ENCODE data around the gene AP2A2. TPM values are rescaled to one million over a fixed set of nuclear protein-coding genes. Genes with fewer than 3 reads are reported as not detected.

AP2A2 gene
- total RNA-seq, 4 donors from 2014 or later, result 49.5 to 82.6 (median 72.2) TPM

DNA sequence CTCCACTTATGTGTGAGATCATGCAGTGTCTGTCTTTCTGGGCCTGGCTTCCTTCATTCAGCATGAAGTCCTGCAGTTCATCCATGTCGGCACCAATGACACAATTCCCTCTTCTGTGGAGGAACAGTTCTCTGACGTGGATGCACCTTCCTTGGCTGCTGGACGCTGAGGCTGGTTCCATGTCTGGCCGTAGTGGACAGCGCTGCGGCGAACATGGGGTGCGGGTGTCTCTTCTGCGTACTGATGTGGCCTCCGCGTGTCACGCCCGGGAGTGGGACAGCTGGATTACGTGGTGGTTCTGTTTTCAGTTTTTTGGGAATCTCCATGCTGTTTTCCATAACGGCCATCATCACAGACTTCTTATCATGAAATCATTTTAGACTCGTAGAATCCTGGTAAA, 132.1 kb downstream of the AP2A2 start:
- TF ChIP-seq EP300 (IDR thresholded peaks at IDR 0.05) (no peak), POLR2AphosphoS5 (IDR thresholded peaks at IDR 0.05) (no peak), POLR2A (IDR thresholded peaks at IDR 0.05; ENCODE audit: low read depth) (no peak)
- TF ChIP-seq, protein P1, sequence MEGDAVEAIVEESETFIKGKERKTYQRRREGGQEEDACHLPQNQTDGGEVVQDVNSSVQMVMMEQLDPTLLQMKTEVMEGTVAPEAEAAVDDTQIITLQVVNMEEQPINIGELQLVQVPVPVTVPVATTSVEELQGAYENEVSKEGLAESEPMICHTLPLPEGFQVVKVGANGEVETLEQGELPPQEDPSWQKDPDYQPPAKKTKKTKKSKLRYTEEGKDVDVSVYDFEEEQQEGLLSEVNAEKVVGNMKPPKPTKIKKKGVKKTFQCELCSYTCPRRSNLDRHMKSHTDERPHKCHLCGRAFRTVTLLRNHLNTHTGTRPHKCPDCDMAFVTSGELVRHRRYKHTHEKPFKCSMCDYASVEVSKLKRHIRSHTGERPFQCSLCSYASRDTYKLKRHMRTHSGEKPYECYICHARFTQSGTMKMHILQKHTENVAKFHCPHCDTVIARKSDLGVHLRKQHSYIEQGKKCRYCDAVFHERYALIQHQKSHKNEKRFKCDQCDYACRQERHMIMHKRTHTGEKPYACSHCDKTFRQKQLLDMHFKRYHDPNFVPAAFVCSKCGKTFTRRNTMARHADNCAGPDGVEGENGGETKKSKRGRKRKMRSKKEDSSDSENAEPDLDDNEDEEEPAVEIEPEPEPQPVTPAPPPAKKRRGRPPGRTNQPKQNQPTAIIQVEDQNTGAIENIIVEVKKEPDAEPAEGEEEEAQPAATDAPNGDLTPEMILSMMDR (IDR thresholded peaks at IDR 0.05), result no peak
- DNase-seq (ENCODE audit: extremely low spot score), result no peak
- no peaks in the 10 kb centered on the region for H3K4me1 ChIP-seq
- WGBS, result 92% methylated on average over 16 of the region's 16 CpGs
- H3K4me3 ChIP-seq, result no peak overlapping the region
- intact Hi-C loops (cut with DNase I), result no loop called here
- H3K9me3 ChIP-seq, result peaks cover 0 to 9% (median 6%) of the 10 kb centered on the region in 4 donors
- peaks cover 0 to 60% (median 6%) of the 10 kb centered on the region in 4 donors for H3K27me3 ChIP-seq
- H3K36me3 ChIP-seq, result no peaks in the 10 kb centered on the region
- H3K27ac ChIP-seq (replicated peaks in 1 of 4), result no peak overlapping the region

DNA sequence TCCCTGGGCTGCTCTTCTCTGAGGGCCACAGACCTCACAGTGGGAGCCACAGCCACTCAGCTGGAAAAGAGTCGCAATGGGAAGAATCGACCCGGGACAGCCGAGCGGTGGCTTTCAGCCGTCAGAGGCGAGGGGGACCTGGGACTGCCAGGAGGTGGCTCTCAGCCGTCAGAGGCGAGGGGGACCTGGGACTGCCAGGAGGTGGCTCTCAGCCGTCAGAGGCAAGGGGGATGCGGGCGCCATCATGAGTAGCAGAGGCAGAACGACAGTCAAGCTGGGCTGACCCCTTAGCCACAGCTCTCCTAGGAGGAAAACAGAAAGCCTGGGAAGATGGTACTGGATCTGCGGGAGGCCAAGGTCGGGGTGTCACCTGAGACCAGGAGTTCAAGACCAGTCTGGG, 134.1 kb downstream of the AP2A2 start:
- no peak overlapping the region for H3K27ac ChIP-seq (replicated peaks in 1 of 4)

DNA sequence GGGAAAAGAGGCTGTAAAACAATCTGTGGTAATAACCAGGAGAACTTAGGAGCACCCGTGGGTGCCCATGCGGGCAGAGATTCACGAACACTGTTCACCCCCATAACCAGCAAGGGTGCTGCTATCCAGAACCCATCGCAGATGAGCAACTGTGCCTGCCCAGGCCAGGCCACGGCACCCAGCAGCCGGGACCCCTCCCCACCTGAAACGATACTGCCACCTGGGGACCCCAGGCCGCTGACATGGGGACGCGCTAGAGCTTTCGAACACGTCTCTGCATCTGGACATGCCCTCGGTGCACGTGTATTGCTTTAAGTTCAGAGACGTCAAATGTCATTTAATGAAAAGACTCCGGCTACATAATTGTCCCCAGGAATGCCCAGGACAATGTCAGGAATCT, 134.7 kb downstream of the AP2A2 start:
- TF ChIP-seq EP300 (IDR thresholded peaks at IDR 0.05) (no peak), POLR2A (IDR thresholded peaks at IDR 0.05; ENCODE audit: low read depth) (no peak), POLR2AphosphoS5 (IDR thresholded peaks at IDR 0.05) (no peak)
- TF ChIP-seq, protein P1 (IDR thresholded peaks at IDR 0.05), result no peak
- 94% methylated on average over 8 of the region's 16 CpGs for WGBS
- intact Hi-C loops (cut with DNase I), result no loop called here
- Histone ChIP-seq H3K27me3 (peaks cover 0 to 46% (median 0%) of the 10 kb centered on the region in 4 donors), H3K36me3 (no peaks in the 10 kb centered on the region), H3K4me3 (no peak overlapping the region), H3K9me3 (peaks cover 0 to 11% (median 6%) of the 10 kb centered on the region in 4 donors), H3K27ac (replicated peaks in 1 of 4) (no peak overlapping the region), H3K4me1 (no peaks in the 10 kb centered on the region)
- no peak for DNase-seq (ENCODE audit: extremely low spot score)

More for the DNA sequence above, 134.1 kb downstream of the AP2A2 start:
- H3K4me3 ChIP-seq, result no peak overlapping the region
- no peaks in the 10 kb centered on the region for H3K4me1 ChIP-seq
- no peaks in the 10 kb centered on the region for H3K36me3 ChIP-seq
- peaks cover 0 to 11% (median 6%) of the 10 kb centered on the region in 4 donors for H3K9me3 ChIP-seq
- WGBS, result 100% methylated on average over 1 of the region's 15 CpGs
- peaks cover 0 to 46% (median 2%) of the 10 kb centered on the region in 4 donors for H3K27me3 ChIP-seq
- intact Hi-C loops (cut with DNase I), result no loop called here
- no peak for DNase-seq (ENCODE audit: extremely low spot score)
- TF ChIP-seq POLR2AphosphoS5 (IDR thresholded peaks at IDR 0.05), result no peak
- no peak for TF ChIP-seq EP300 (IDR thresholded peaks at IDR 0.05)
- TF ChIP-seq POLR2A (IDR thresholded peaks at IDR 0.05; ENCODE audit: low read depth), result no peak
- TF ChIP-seq, protein P1 (IDR thresholded peaks at IDR 0.05), result no peak

DNA sequence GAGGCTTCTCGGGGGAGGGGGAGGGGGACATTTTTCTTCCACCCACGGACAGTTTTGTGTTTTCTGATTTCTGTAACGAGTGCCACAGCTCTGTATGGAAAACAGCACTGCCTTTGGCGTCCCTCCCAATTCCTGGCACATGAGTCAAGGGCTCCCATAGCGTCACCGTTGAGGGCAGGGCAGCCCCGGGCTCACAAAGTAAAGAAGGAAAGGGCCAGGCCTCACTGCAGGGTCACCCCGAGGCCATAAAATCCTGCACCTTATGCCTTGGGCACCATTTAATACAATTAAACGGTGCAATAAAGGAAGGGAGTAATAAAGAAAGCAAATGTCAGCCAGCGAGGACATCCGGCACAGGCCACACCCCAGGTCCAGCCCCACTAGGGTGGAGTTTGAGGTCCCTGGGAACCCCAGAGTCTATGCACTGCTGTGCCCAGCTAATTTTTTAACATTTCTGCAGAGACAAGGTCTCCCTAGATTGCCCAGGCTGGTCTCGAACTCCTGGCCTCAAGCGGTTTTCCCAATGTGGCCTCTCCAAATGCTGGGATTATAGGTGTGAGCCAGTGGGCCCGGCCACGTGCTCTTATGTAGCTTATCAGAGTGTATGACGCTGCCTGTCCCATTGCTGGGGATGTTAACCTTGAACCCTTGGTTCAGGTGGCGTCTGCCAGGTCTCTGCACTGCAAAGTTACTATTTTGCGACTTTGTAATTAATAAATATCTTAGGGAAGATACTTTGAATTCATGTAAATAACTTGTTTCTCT, 135.4 kb downstream of the AP2A2 start:
- Histone ChIP-seq H3K4me3 (no peak overlapping the region), H3K27ac (replicated peaks in 1 of 4) (no peak overlapping the region), H3K9me3 (peaks cover 0 to 11% (median 6%) of the 10 kb centered on the region in 4 donors), H3K27me3 (peaks cover 0 to 43% (median 0%) of the 10 kb centered on the region in 4 donors), H3K4me1 (no peaks in the 10 kb centered on the region), H3K36me3 (no peaks in the 10 kb centered on the region)
- intact Hi-C loops (cut with DNase I), result no loop called here
- no peak for DNase-seq (ENCODE audit: extremely low spot score)
- TF ChIP-seq POLR2AphosphoS5 (IDR thresholded peaks at IDR 0.05) (no peak), EP300 (IDR thresholded peaks at IDR 0.05) (no peak), POLR2A (IDR thresholded peaks at IDR 0.05; ENCODE audit: low read depth) (no peak)
- TF ChIP-seq, protein P1 (IDR thresholded peaks at IDR 0.05), result no peak
- 72% methylated on average over 18 of the region's 18 CpGs for WGBS

Small RNAs within 50 kb of the gene (small RNA-seq; reads per million reads assigned to genes)
- 0 reads per million in 3 donors for gene RNU6-1025P

Other genes with a start within 250 kb of the AP2A2 start
- gene DEAF1, start 230.6 kb upstream of the AP2A2 start, total RNA-seq, result 10 to 100 TPM; 24.9 to 57.1 (median 39.4) TPM
- 10 to 100 TPM; 27.4 to 55.2 (median 39.6) TPM for gene TMEM80, start 230.1 kb upstream of the AP2A2 start, total RNA-seq
- 10 to 100 TPM in 3 of 4 donors, 1 to 10 TPM in 1; 5.6 to 31.6 (median 24.9) TPM for gene EPS8L2, start 219.6 kb upstream of the AP2A2 start, total RNA-seq
- 100 to 1,000 TPM; 168 to 231 (median 186) TPM for gene TALDO1, start 178.4 kb upstream of the AP2A2 start, total RNA-seq
- 10 to 100 TPM; 24.0 to 37.7 (median 28.9) TPM for gene GATD1, start 148.4 kb upstream of the AP2A2 start, total RNA-seq
- gene CEND1, start 135.8 kb upstream of the AP2A2 start, total RNA-seq, result 1 to 10 TPM in 3 of 4 donors, under 1 TPM in 1; 0.42 to 3.3 (median 2.6) TPM
- 10 to 100 TPM in 1 of 4 donors, 1 to 10 TPM in 3; 5.0 to 11.0 (median 9.5) TPM for gene SLC25A22, start 127.6 kb upstream of the AP2A2 start, total RNA-seq
- gene PIDD1, start 120.6 kb upstream of the AP2A2 start, total RNA-seq, result 10 to 100 TPM in 2 of 4 donors, 1 to 10 TPM in 2; 5.3 to 18.7 (median 9.6) TPM
- 100 to 1,000 TPM; 318 to 813 (median 686) TPM for gene RPLP2, start 115.9 kb upstream of the AP2A2 start, total RNA-seq
- gene PNPLA2, start 107.0 kb upstream of the AP2A2 start, total RNA-seq, result 100 to 1,000 TPM in 1 of 4 donors, 10 to 100 TPM in 3; 62.8 to 107 (median 77.6) TPM
- gene CRACR2B, start 98.0 kb upstream of the AP2A2 start, total RNA-seq, result 1 to 10 TPM; 5.3 to 8.4 (median 7.0) TPM
- 100 to 1,000 TPM; 219 to 730 (median 352) TPM for gene CD151, start 92.9 kb upstream of the AP2A2 start, total RNA-seq
- gene POLR2L, start 83.3 kb upstream of the AP2A2 start, total RNA-seq, result 100 to 1,000 TPM in 2 of 4 donors, 10 to 100 TPM in 2; 71.4 to 189 (median 92.3) TPM
- 100 to 1,000 TPM in 3 of 4 donors, 10 to 100 TPM in 1; 81.4 to 156 (median 129) TPM for gene TSPAN4, start 83.0 kb upstream of the AP2A2 start, total RNA-seq
- gene CHID1, start 15.1 kb upstream of the AP2A2 start, total RNA-seq, result 10 to 100 TPM; 37.4 to 55.4 (median 47.2) TPM
- gene MUC6, start 110.8 kb downstream of the AP2A2 start, total RNA-seq, result not detected
- under 1 TPM in 1 of 4 donors, not detected in 3; 0.34 TPM for gene MUC2, start 149.0 kb downstream of the AP2A2 start, total RNA-seq
- under 1 TPM in 3 of 4 donors, not detected in 1; under 0.01 TPM for gene MUC5AC, start 232.1 kb downstream of the AP2A2 start, total RNA-seq